Endothelial cell of umbilical vein (primary cell): ENCODE measurements around the gene CDS2. TPM values are rescaled to one million over a fixed set of nuclear protein-coding genes. Genes with fewer than 3 reads are reported as not detected.

Source experiments
- BruUV-seq: library from RNA; stranded (reverse); fragments of 400-500 nt; replicated peaks from 2 replicates; lab custom pipeline; 2021; lab: Mats Ljungman, UMichigan
- CTCF ChIA-PET: fragments of 300-600, 350-600 bp; sonication (Branson Sonifier 250); formaldehyde crosslinking; loops from one replicate; lab custom pipeline; 2021; ENCODE audit warnings: antibody characterized with exemption, inconsistent platforms; lab: Charles Lee
- POLR2A ChIA-PET: fragments of 300-600, 350-600 bp; sonication (Branson Sonifier 250); formaldehyde crosslinking; loops from one replicate; lab custom pipeline; 2021; ENCODE audit warnings: antibody characterized with exemption, inconsistent platforms; lab: Charles Lee
- DNase-seq: peaks from one replicate; pipeline ENCODE4 v3.0.0-alpha.2; 2011; ENCODE audit warnings: low read depth, low spot score
- FAIRE-seq: peaks from 2 replicates; lab custom pipeline; 2011; peaks lifted over from hg19 to GRCh38; lab: Jason Lieb, UNC
- H2AFZ ChIP-seq: 2 replicates; pipeline ENCODE4 v1.6.0; 2012; ENCODE audit warnings: low read depth, low read length, control low read depth, inconsistent platforms
- H3K27ac ChIP-seq: 2 replicates; pipeline ENCODE4 v1.5.1; 2011; ENCODE audit warnings: low read depth, mild to moderate bottlenecking, control low read depth, low read length, moderate library complexity; ENCODE audit not compliant: insufficient read depth
- H3K27me3 ChIP-seq, 2 experiments: 2 replicates each; pipeline versions ENCODE4 v1.6.0 to v1.6.1; 2011; ENCODE audit warnings: low read length in 2 of 2, mixed read lengths in 1 of 2; ENCODE audit not compliant: control insufficient read depth in 2 of 2, insufficient read depth in 2 of 2
- H3K36me3 ChIP-seq, 2 experiments: 2 replicates in 1 of 2; 3 replicates in 1 of 2; pipeline ENCODE4 v1.5.1; 2011; ENCODE audit warnings: low read length in 2 of 2, mild to moderate bottlenecking in 1 of 2, moderate library complexity in 1 of 2; ENCODE audit not compliant: control insufficient read depth in 2 of 2, insufficient read depth in 2 of 2; ENCODE audit errors: extremely low read depth in 1 of 2
- H3K4me1 ChIP-seq: 3 replicates; pipeline ENCODE4 v1.5.1; 2011; ENCODE audit warnings: mild to moderate bottlenecking, low read length; ENCODE audit not compliant: control insufficient read depth, insufficient read depth; ENCODE audit errors: extremely low read depth
- H3K4me2 ChIP-seq: 2 replicates; pipeline ENCODE4 v1.6.1; 2011; ENCODE audit warnings: low read length, control low read depth, mixed read lengths; ENCODE audit not compliant: insufficient read depth
- H3K4me3 ChIP-seq, 3 experiments: fragments of 200-600 bp in 1 of 3; sonication (generic), shearing (Covaris generic) in 1 of 3; replicated peaks in 1 of 3; 2 replicates each; pipeline ENCODE4 v1.5.1; 2011 to 2016; ENCODE audit warnings: control low read depth in 3 of 3, low read length in 3 of 3, mild to moderate bottlenecking in 2 of 3, inconsistent platforms in 1 of 3, low read depth in 1 of 3, moderate library complexity in 1 of 3; ENCODE audit not compliant: insufficient read depth in 1 of 3
- H3K79me2 ChIP-seq: 2 replicates; pipeline ENCODE4 v1.6.0; 2012; ENCODE audit warnings: low read length, inconsistent platforms; ENCODE audit not compliant: control insufficient read depth, insufficient read depth
- H3K9ac ChIP-seq: replicated peaks from 2 replicates; pipeline ENCODE3; 2011; ENCODE audit warnings: low read length, control low read depth; ENCODE audit not compliant: insufficient read depth; ENCODE audit errors: extremely low read depth
- H3K9me1 ChIP-seq: replicated peaks from 3 replicates; pipeline ENCODE4 v1.6.0; 2011; ENCODE audit warnings: mild to moderate bottlenecking, low read length; ENCODE audit not compliant: control insufficient read depth, insufficient read depth; ENCODE audit errors: extremely low read depth
- H3K9me3 ChIP-seq: replicated peaks from 2 replicates; pipeline ENCODE4 v1.5.1; 2012; ENCODE audit warnings: low read length, inconsistent platforms; ENCODE audit not compliant: control insufficient read depth, insufficient read depth
- H4K20me1 ChIP-seq: replicated peaks from 2 replicates; pipeline ENCODE3; 2011; ENCODE audit warnings: mild to moderate bottlenecking, low read length; ENCODE audit not compliant: control insufficient read depth, insufficient read depth; ENCODE audit errors: extremely low read depth
- CTCF ChIP-seq, 2 donors: IDR thresholded peaks; 1 replicate in 1 of 2; 2 replicates in 1 of 2; pipeline ENCODE4 v1.5.1; 2011; ENCODE audit warnings: low read length in 2 of 2, mild to moderate bottlenecking in 2 of 2, moderate library complexity in 2 of 2, control low read depth in 1 of 2, inconsistent platforms in 1 of 2, low read depth in 1 of 2; ENCODE audit not compliant: insufficient read depth in 1 of 2; ENCODE audit errors: extremely low read depth in 1 of 2
- EZH2 ChIP-seq: IDR thresholded peaks from 2 replicates; pipeline ENCODE4 v1.6.1; 2012; ENCODE audit warnings: borderline replicate concordance, low read depth, mild to moderate bottlenecking, moderate library complexity, low read length, inconsistent platforms; ENCODE audit not compliant: severe bottlenecking
- FOS ChIP-seq: IDR thresholded peaks from 2 replicates; pipeline ENCODE4 v1.6.1; 2011; ENCODE audit warnings: mild to moderate bottlenecking, low read length, moderate library complexity, borderline replicate concordance; ENCODE audit not compliant: insufficient read depth
- GATA2 ChIP-seq: IDR thresholded peaks from 2 replicates; pipeline ENCODE4 v1.7.0; 2011; ENCODE audit warnings: low read depth, mild to moderate bottlenecking, moderate library complexity, mixed read lengths, low read length; ENCODE audit not compliant: insufficient read length, insufficient read depth
- JUN ChIP-seq: IDR thresholded peaks from 2 replicates; pipeline ENCODE4 v1.6.1; 2011; ENCODE audit warnings: borderline replicate concordance, low read depth; ENCODE audit not compliant: insufficient read length, insufficient read depth
- MAX ChIP-seq: IDR thresholded peaks from 2 replicates; pipeline ENCODE4 v1.6.1; 2011; ENCODE audit not compliant: insufficient read depth, insufficient read length
- MYC ChIP-seq: IDR thresholded peaks from one replicate; pipeline ENCODE4 v1.6.1; 2011; ENCODE audit warnings: mild to moderate bottlenecking, low read depth, low read length
- POLR2A ChIP-seq: IDR thresholded peaks from 2 replicates; pipeline ENCODE4 v1.6.1; 2012; ENCODE audit warnings: low read depth, mild to moderate bottlenecking, control low read depth, low read length
- POLR2AphosphoS5 ChIP-seq: IDR thresholded peaks from 2 replicates; pipeline ENCODE4 v1.6.1; 2012; ENCODE audit warnings: low read depth, mild to moderate bottlenecking, control low read depth, low read length, moderate library complexity; ENCODE audit not compliant: insufficient read depth
- dilution Hi-C: fragments of 300-500 bp; cut with MboI; formaldehyde crosslinking; loops from one replicate; pipeline ENCODE4 v1.15.0; 2019; ENCODE audit warnings: low sequenced_read_pairs; ENCODE audit not compliant: extremely low pct_ligation_motif_present
- intact Hi-C: fragments of 100-400 bp; cut with micrococcal nuclease; formaldehyde crosslinking; loops from one replicate; pipeline ENCODE4 v1.10.0; 2022
- polyA plus RNA-seq, 4 experiments: library from polyadenylated mRNA; depleted of rRNA in 3 of 4; stranded (reverse) in 3 of 4; unstranded in 1 of 4; fragments of >200 nt; gene quantifications; 2 replicates each; pipeline versions ENCODE4 v1.2.1 to v1.2.3, GENCODE V29; 2011 to 2012; ENCODE audit warnings: missing spikeins in 1 of 4
- total RNA-seq: library from RNA; stranded (reverse); gene quantifications from 2 replicates; pipeline ENCODE4 v1.2.3, GENCODE V29; 2021

The CDS2 gene
- total and polyA plus RNA-seq, 2 donors (not counting 3 experiments of a cell fraction or from before 2014, with no cell fraction given), result 47.0 to 49.0 TPM

- no peak for FAIRE-seq
- no peaks in the 10 kb centered on the region for H3K9me3 ChIP-seq
Measured at GRCh38 chr20:5116875-5117274, 9.9 kb upstream of the CDS2 start.

More at GRCh38 chr20:5116875-5117274, 9.9 kb upstream of the CDS2 start:
- Histone ChIP-seq H4K20me1 (no peaks in the 10 kb centered on the region), H3K9ac (no peak overlapping the region), H3K4me2 (peak overlapping the region; percentile 91), H2AFZ (no peak overlapping the region), H3K9me1 (no peaks in the 10 kb centered on the region), H3K79me2 (peaks cover 45% of the 10 kb centered on the region), H3K27me3 (no peaks in the 10 kb centered on the region), H3K4me1 (peaks cover 33% of the 10 kb centered on the region), H3K36me3 (peaks cover 0 to 3% of the 10 kb centered on the region in 2 experiments), H3K27ac (no peak overlapping the region), H3K4me3 (no peak overlapping the region)
- dilution Hi-C loops, result no loop called here
- DNase-seq, result no peak
- intact Hi-C loops, result no loop called here
- ChIA-PET POLR2A (interaction anchor here (1.7 kb wide), 1 partner anchor 10 kb away, joined by 3 read pairs; the partner anchor contains the start of gene CDS2), CTCF (interaction anchor here (0.6 to 1.1 kb wide), 2 partner anchors 14 to 868 kb away, joined by 3 to 4 read pairs; no protein-coding TSS in a partner anchor)
- BruUV-seq, result no TSS peak
- TF ChIP-seq EZH2, result no peak
- no peak for TF ChIP-seq POLR2A
- no peak for TF ChIP-seq CTCF (IDR thresholded peaks at IDR 0.05; ENCODE audit: extremely low read depth in 1 of 2, insufficient read depth in 1 of 2, low read depth in 1 of 2, low read length in 2 of 2)
- no peak for TF ChIP-seq JUN
- TF ChIP-seq FOS, result no peak
- TF ChIP-seq MAX, result no peak
- TF ChIP-seq GATA2, result no peak
- TF ChIP-seq POLR2AphosphoS5, result no peak
- no peak for TF ChIP-seq MYC
